Suprapubic skin (tissue), 4 donors: Measurements from ENCODE around the gene ATXN10.

Experiments used
- CTCF ChIP-seq, 2 donors: fragments of 200-600 bp in 1 of 2; fragments of 450-650 bp in 1 of 2; sonication (generic) in 1 of 2; IDR thresholded peaks; one replicate each; pipeline ENCODE4 v1.5.1; 2016 to 2019; ENCODE audit warnings: antibody characterized with exemption in 2 of 2, mild to moderate bottlenecking in 1 of 2, moderate library complexity in 1 of 2
- EP300 ChIP-seq: sonication (generic); formaldehyde crosslinking; IDR thresholded peaks from one replicate; pipeline ENCODE4 v1.6.1; 2017; ENCODE audit warnings: antibody characterized with exemption
- POLR2AphosphoS5 ChIP-seq, 3 donors: sonication (generic); formaldehyde crosslinking; IDR thresholded peaks; one replicate each; pipeline ENCODE4 v1.6.1; 2017; ENCODE audit warnings: antibody characterized with exemption in 3 of 3

GRCh38 chr22:45704648-45705047 lies 33.0 kb downstream of the ATXN10 start:
- TF ChIP-seq CTCF (IDR thresholded peaks at IDR 0.05) = no peak
- no peak for TF ChIP-seq EP300
- TF ChIP-seq POLR2AphosphoS5 (IDR thresholded peaks at IDR 0.05) = no peak
